ENCODE measurements around the gene MRRF. TPM values are rescaled to one million over a fixed set of nuclear protein-coding genes. Genes with fewer than 3 reads are reported as not detected.

MRRF gene
- total and polyA plus RNA-seq, 2 donors (not counting 3 experiments of a cell fraction or from before 2014, with no cell fraction given) = 27.2 to 36.4 TPM

- peaks cover 14% of the 10 kb centered on the region for H3K79me2 ChIP-seq (ENCODE audit: control insufficient read depth, insufficient read depth, low read length)
- peak overlapping the region; percentile 60 for H3K4me2 ChIP-seq (ENCODE audit: insufficient read depth, low read length)
- TF ChIP-seq JUN (IDR thresholded peaks at IDR 0.05; ENCODE audit: borderline replicate concordance, insufficient read depth, insufficient read length, low read depth) (no peak), POLR2AphosphoS5 (IDR thresholded peaks at IDR 0.05; ENCODE audit: insufficient read depth, low read depth, low read length) (no peak), FOS (IDR thresholded peaks at IDR 0.05; ENCODE audit: borderline replicate concordance, insufficient read depth, low read length) (no peak), MAX (IDR thresholded peaks at IDR 0.05; ENCODE audit: insufficient read depth, insufficient read length) (no peak), POLR2A (IDR thresholded peaks at IDR 0.05; ENCODE audit: low read depth, low read length) (no peak), CTCF (IDR thresholded peaks at IDR 0.05; ENCODE audit: extremely low read depth in 1 of 2, insufficient read depth in 1 of 2, low read depth in 1 of 2, low read length in 2 of 2) (no peak), GATA2 (IDR thresholded peaks at IDR 0.05; ENCODE audit: insufficient read depth, insufficient read length, low read depth, low read length) (no peak), EZH2 (IDR thresholded peaks at IDR 0.05; ENCODE audit: borderline replicate concordance, low read depth, low read length, severe bottlenecking) (no peak), MYC (IDR thresholded peaks at IDR 0.05; ENCODE audit: low read depth, low read length) (no peak)
- no TSS peak for BruUV-seq (replicated peaks)
- peaks cover 6 to 15% of the 10 kb centered on the region in 2 experiments for H3K36me3 ChIP-seq (ENCODE audit: control insufficient read depth in 2 of 2, extremely low read depth in 1 of 2, insufficient read depth in 2 of 2, low read length in 2 of 2)
- peak overlapping the region; percentile 30 for H3K27ac ChIP-seq (ENCODE audit: insufficient read depth, low read depth, low read length)
- no peak overlapping the region for H3K4me3 ChIP-seq (replicated peaks in 1 of 3; ENCODE audit: insufficient read depth in 1 of 3, low read depth in 1 of 3, low read length in 3 of 3)
- no peak for DNase-seq (ENCODE audit: low read depth, low spot score)
- FAIRE-seq = no peak
- POLR2A ChIA-PET = no interaction called here
- dilution Hi-C loops (cut with MboI; ENCODE audit: extremely low pct_ligation_motif_present, low sequenced_read_pairs) = no loop called here
- no peaks in the 10 kb centered on the region for H3K9me3 ChIP-seq (replicated peaks; ENCODE audit: control insufficient read depth, insufficient read depth, low read length)
- H3K9me1 ChIP-seq (replicated peaks; ENCODE audit: control insufficient read depth, extremely low read depth, insufficient read depth, low read length) = no peaks in the 10 kb centered on the region
- CTCF ChIA-PET = interaction anchor here (1.2 to 2.4 kb wide), 6 partner anchors 9 to 160 kb away, joined by 3 to 12 read pairs (median 6); partner anchors contain the start of genes MRRF and RBM18
- peaks cover 18% of the 10 kb centered on the region for H3K4me1 ChIP-seq (ENCODE audit: control insufficient read depth, extremely low read depth, insufficient read depth, low read length)
- peak overlapping the region; percentile 20 for H2AFZ ChIP-seq (ENCODE audit: low read depth, low read length)
- no peaks in the 10 kb centered on the region for H3K27me3 ChIP-seq (ENCODE audit: control insufficient read depth in 2 of 2, insufficient read depth in 2 of 2, low read length in 2 of 2)
- H3K9ac ChIP-seq (replicated peaks; ENCODE audit: extremely low read depth, insufficient read depth, low read length) = peak overlapping the region; percentile 0
- intact Hi-C loops (cut with micrococcal nuclease) = no loop called here
- H4K20me1 ChIP-seq (replicated peaks; ENCODE audit: control insufficient read depth, extremely low read depth, insufficient read depth, low read length) = no peaks in the 10 kb centered on the region
These were observed 16.7 kb downstream of the MRRF start for GRCh38 chr9:122281368-122281767.

Measured in endothelial cell of umbilical vein (primary cell).